ENCODE data around the gene NR6A1.
A peak's percentile ranks its signal among the peaks of the same experiment; 100 is the strongest.

The NR6A1 gene

GRCh38 chr9:124758061-124758460 is 13.1 kb downstream of the NR6A1 start:
- peaks cover 4% of the 10 kb centered on the region for H3K36me3 Mint-ChIP-seq (ENCODE audit: low read depth)
- no peak for TF ChIP-seq CTCF (IDR thresholded peaks at IDR 0.05; ENCODE audit: unreplicated experiment in 3 of 3)
- peaks cover 26% of the 10 kb centered on the region for H3K4me1 Mint-ChIP-seq
- H3K4me3 Mint-ChIP-seq = peak overlapping the region; percentile 60 to 70 (median 67)
- peak overlapping the region in 1 of 3 experiments; percentile 10 for H3K27ac Mint-ChIP-seq
- no peaks in the 10 kb centered on the region for H3K9me3 Mint-ChIP-seq
- peaks cover 27% of the 10 kb centered on the region for H3K27me3 Mint-ChIP-seq (ENCODE audit: low read depth)

- H3K4me1 Mint-ChIP-seq = peaks cover 26% of the 10 kb centered on the region
- peak overlapping the region; percentile 7 to 60 (median 48) for H3K4me3 Mint-ChIP-seq
- no peak for TF ChIP-seq CTCF (IDR thresholded peaks at IDR 0.05; ENCODE audit: unreplicated experiment in 3 of 3)
- H3K27ac Mint-ChIP-seq = peak overlapping the region in 1 of 3 experiments; percentile 10
- no peaks in the 10 kb centered on the region for H3K36me3 Mint-ChIP-seq (ENCODE audit: low read depth)
- H3K27me3 Mint-ChIP-seq (ENCODE audit: low read depth) = peaks cover 26% of the 10 kb centered on the region
- H3K9me3 Mint-ChIP-seq = no peaks in the 10 kb centered on the region
These were observed 13.5 kb downstream of the NR6A1 start for GRCh38 chr9:124757616-124758015.

- TF ChIP-seq CTCF (IDR thresholded peaks at IDR 0.05; ENCODE audit: unreplicated experiment in 3 of 3) = no peak
- peaks cover 26% of the 10 kb centered on the region for H3K4me1 Mint-ChIP-seq
- H3K9me3 Mint-ChIP-seq = no peaks in the 10 kb centered on the region
- peaks cover 19% of the 10 kb centered on the region for H3K27me3 Mint-ChIP-seq (ENCODE audit: low read depth)
- no peaks in the 10 kb centered on the region for H3K36me3 Mint-ChIP-seq (ENCODE audit: low read depth)
- no peak overlapping the region for H3K27ac Mint-ChIP-seq
- no peak overlapping the region for H3K4me3 Mint-ChIP-seq
These were observed 15.1 kb downstream of the NR6A1 start for GRCh38 chr9:124756011-124756410.

- Mint-ChIP-seq H3K4me1 (peaks cover 26% of the 10 kb centered on the region), H3K4me3 (no peak overlapping the region), H3K9me3 (no peaks in the 10 kb centered on the region), H3K27me3 (ENCODE audit: low read depth) (peaks cover 19% of the 10 kb centered on the region), H3K27ac (no peak overlapping the region), H3K36me3 (ENCODE audit: low read depth) (no peaks in the 10 kb centered on the region)
- no peak for TF ChIP-seq CTCF (IDR thresholded peaks at IDR 0.05; ENCODE audit: unreplicated experiment in 3 of 3)
These were observed 16.1 kb downstream of the NR6A1 start for GRCh38 chr9:124755061-124755460.

- Mint-ChIP-seq H3K36me3 (ENCODE audit: low read depth) (no peaks in the 10 kb centered on the region), H3K4me1 (peaks cover 26% of the 10 kb centered on the region), H3K9me3 (no peaks in the 10 kb centered on the region), H3K4me3 (no peak overlapping the region), H3K27ac (no peak overlapping the region), H3K27me3 (ENCODE audit: low read depth) (peaks cover 19% of the 10 kb centered on the region)
- peak; percentile 40 to 57 (median 50) for TF ChIP-seq CTCF (IDR thresholded peaks at IDR 0.05; ENCODE audit: unreplicated experiment in 3 of 3)
These were observed 16.8 kb downstream of the NR6A1 start for GRCh38 chr9:124754289-124754688.

- Mint-ChIP-seq H3K4me1 (peaks cover 15% of the 10 kb centered on the region), H3K36me3 (ENCODE audit: low read depth) (no peaks in the 10 kb centered on the region), H3K4me3 (no peak overlapping the region), H3K9me3 (no peaks in the 10 kb centered on the region), H3K27ac (no peak overlapping the region), H3K27me3 (ENCODE audit: low read depth) (peaks cover 19% of the 10 kb centered on the region)
- no peak for TF ChIP-seq CTCF (IDR thresholded peaks at IDR 0.05; ENCODE audit: unreplicated experiment in 3 of 3)
These were observed 18.1 kb downstream of the NR6A1 start for GRCh38 chr9:124752967-124753366.

All from nephron (organoid).